ENCODE results near the gene SLC19A2. TPM values are rescaled to one million over a fixed set of nuclear protein-coding genes. Genes with fewer than 3 reads are reported as not detected.

SLC19A2 gene
- total and polyA plus RNA-seq, 2 of the 13 experiments (the other 11 are each of a cell fraction or from before 2014, with no cell fraction given) = 30.4 to 56.0 TPM

GRCh38 chr1:169485431-169486280 is at the start of gene SLC19A2 (continued):
- no peak for TF ChIP-seq ZUFSP (CRISPR knock-in tag; IDR thresholded peaks at IDR 0.05; ENCODE audit: borderline replicate concordance)
- 0 out of 2 replicates have a peak, but pooled peaks have one; percentile 13 for TF ChIP-seq ZNF639 (CRISPR knock-in tag; conservative IDR thresholded peaks at IDR 0.05)
- TF ChIP-seq HOXA3 (CRISPR knock-in tag; IDR thresholded peaks at IDR 0.05) = peak; percentile 87
- TF ChIP-seq ZNF629 (CRISPR knock-in tag; conservative IDR thresholded peaks at IDR 0.05) = no peak
- TF ChIP-seq ZNF143 (CRISPR knock-in tag; IDR thresholded peaks at IDR 0.05) = 0 out of 2 replicates have a peak, but pooled peaks have one; percentile 10
- TF ChIP-seq ZBTB39 (CRISPR knock-in tag; IDR thresholded peaks at IDR 0.05) = no peak
- no peak for TF ChIP-seq ZNF44 (CRISPR knock-in tag; IDR thresholded peaks at IDR 0.05)
- peak; percentile 56; the same call in 1 of the 2 replicates for TF ChIP-seq ZNF644 (CRISPR knock-in tag; IDR thresholded peaks at IDR 0.05; ENCODE audit: low read depth)
- TF ChIP-seq ZEB1 (IDR thresholded peaks at IDR 0.05; ENCODE audit: insufficient replicate concordance, low read depth) = no peak
- TF ChIP-seq HNF1B (CRISPR knock-in tag; IDR thresholded peaks at IDR 0.05) = peak; percentile 75
- TF ChIP-seq ZNF766 (CRISPR knock-in tag; IDR thresholded peaks at IDR 0.05; ENCODE audit: borderline replicate concordance) = peak; percentile 60; the same call in 1 of the 2 replicates
- peak; percentile 79 for TF ChIP-seq ZNF160 (CRISPR knock-in tag; IDR thresholded peaks at IDR 0.05)
- TF ChIP-seq TMF1 (CRISPR knock-in tag; IDR thresholded peaks at IDR 0.05; ENCODE audit: low read depth) = no peak; the same call in 1 of the 2 replicates
- peak; percentile 61 for TF ChIP-seq RFX5 (IDR thresholded peaks at IDR 0.05; ENCODE audit: low read depth, low read length)
- TF ChIP-seq PHF5A (CRISPR knock-in tag; IDR thresholded peaks at IDR 0.05; ENCODE audit: low read depth, unreplicated experiment) = no peak
- no peak; the same call in none of the 2 replicates for TF ChIP-seq ZNF816 (CRISPR knock-in tag; IDR thresholded peaks at IDR 0.05; ENCODE audit: borderline replicate concordance)
- no peak for TF ChIP-seq ZBTB7A (CRISPR knock-in tag; IDR thresholded peaks at IDR 0.05)
- no peak for TF ChIP-seq SETDB1 (CRISPR knock-in tag; IDR thresholded peaks at IDR 0.05; ENCODE audit: borderline replicate concordance)
- 0 out of 2 replicates have a peak, but pooled peaks have one; percentile 4 for TF ChIP-seq TRIM24 (CRISPR knock-in tag; IDR thresholded peaks at IDR 0.05)
- peak; percentile 11; the same call in 1 of the 2 replicates for TF ChIP-seq RAD21 (CRISPR knock-in tag; IDR thresholded peaks at IDR 0.05)
- TF ChIP-seq BATF2 (CRISPR knock-in tag; IDR thresholded peaks at IDR 0.05) = 0 out of 2 replicates have a peak, but pooled peaks have one; percentile 60
- peak; percentile 85 for TF ChIP-seq ATF1 (CRISPR knock-in tag; IDR thresholded peaks at IDR 0.05)

Data from HepG2 (cell line).